HG03558 (cell line): ENCODE measurements around the gene FSD2.
"Not testable (repeated sequence)": the region's sequence is repeated elsewhere in the genome, so short reads cannot be mapped to it uniquely, and the experiment has no call there.

Experiments
- ATAC-seq: cut with Tn5 transposase; IDR thresholded peaks from one replicate; pipeline ENCODE4 v1.9.1; 2021; ENCODE audit warnings: moderate number of reproducible peaks; ENCODE audit not compliant: unreplicated experiment; ENCODE audit errors: extremely low read depth

The FSD2 gene

GRCh38 chr15:82831894-82832600, 26.2 kb upstream of the FSD2 start:
- no peak for ATAC-seq

DNA sequence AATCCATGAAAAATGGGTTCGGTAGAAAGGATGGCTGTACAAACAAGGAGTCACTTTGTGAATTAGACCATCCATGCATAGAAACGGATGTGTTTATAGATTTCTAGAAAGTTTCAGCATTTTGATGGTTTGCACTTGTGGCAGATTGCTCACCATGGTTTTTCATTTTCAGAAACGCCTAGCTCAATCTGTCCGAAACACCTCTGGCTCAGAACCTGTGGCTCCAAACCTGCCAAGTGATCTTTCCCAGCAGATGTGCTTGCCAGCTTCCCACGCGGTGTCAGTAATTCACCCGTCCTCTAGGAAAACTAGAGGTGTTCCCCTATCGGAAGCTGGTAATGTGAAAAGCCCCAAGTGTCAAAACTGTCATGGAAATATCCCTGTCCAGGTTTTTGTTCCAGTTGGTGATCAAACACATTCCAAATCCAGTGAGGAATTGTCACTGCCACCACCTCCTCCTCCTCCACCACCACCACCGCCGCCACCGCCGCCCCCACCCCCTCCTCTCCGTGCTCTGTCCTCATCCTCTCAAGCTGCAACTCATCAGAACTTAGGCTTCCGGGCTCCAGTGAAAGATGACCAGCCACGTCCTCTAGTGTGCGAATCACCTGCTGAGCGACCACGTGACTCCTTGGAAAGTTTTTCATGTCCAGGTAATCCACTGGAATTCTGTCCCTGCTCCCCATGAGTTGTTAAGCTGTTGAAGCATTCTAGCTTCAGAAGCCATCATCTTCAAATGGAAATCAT, 24.7 kb upstream of the FSD2 start:
- no peak for ATAC-seq

GRCh38 chr15:82829234-82829633, 23.4 kb upstream of the FSD2 start:
- no peak for ATAC-seq

DNA sequence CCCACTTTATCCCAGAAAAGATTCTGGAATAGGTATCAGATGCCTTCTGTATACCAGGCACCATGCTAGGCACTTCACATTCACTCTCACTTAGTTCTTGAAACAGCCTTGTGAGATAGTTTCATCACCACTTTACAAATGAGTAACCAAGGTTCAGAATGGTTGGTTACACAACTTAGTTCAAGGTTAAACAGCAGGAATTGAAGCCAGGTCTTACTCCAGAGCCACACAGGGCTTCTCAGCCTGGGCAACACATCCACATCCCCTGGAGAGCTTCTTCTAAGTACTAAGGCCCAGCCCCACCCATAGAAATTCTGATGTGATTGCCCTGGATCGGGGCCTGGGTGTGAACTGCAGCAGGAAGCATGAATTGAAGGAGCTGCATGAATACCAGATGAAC, 22.2 kb upstream of the FSD2 start:
- no peak for ATAC-seq

DNA sequence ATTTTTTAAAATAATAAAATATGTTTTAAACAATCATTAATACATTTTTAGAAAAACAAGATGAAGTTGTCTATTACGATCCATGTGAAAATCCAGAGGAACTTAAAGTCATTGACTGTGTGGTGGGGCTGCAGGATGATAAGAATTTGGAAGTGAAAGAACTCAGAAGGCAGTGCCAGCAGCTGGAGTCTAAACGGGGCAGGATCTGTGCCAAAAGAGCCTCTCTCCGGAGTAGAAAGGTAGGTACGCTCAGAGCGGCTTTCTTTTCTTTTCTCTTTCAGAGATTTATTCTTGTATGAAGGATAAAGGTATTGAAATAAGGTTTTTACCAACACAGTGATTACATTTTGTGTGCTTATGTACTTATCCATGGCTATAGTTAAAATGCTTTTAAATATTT, 17.2 kb upstream of the FSD2 start:
- ATAC-seq: no peak

GRCh38 chr15:82821851-82822250, 16.0 kb upstream of the FSD2 start:
- ATAC-seq: not testable (repeated sequence)

- ATAC-seq: not testable (repeated sequence)
Measured at GRCh38 chr15:82821396-82821795, 15.5 kb upstream of the FSD2 start.

DNA sequence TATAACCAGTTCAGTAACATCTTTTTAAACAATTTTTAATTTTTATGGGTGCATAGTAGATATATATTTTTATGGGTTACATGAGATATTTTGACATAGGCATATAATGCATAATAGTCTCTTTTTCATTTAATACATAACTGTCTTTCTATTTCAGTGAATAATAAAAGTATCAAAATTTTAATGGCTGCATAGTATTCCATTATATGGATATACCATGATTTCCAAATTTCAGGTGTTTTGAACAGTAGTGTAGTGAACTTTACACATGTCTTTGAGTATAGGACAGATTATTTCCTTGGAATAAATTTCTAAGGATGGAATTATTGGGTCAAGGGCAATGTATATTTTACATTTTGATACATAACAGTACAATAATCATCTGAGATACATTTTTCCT, 14.3 kb upstream of the FSD2 start:
- no peak for ATAC-seq

DNA sequence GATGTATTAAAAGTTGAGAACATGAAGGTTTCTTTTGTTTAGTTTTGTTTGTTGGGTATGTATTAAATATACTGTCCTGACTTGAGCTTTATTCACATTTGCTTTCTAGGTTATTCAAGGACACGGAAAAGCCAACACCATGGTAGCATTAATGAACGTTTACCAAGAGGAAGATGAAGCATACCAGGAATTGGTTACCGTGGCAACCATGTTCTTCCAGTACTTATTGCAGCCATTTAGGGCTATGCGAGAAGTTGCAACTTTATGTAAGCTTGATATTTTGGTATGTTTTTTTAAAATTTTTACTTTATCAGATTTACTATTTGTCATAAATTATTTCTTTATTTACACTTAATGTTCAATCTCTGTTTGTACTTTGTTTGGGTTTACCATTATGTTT, 7.1 kb upstream of the FSD2 start:
- no peak for ATAC-seq

- no peak for ATAC-seq
Measured at GRCh38 chr15:82810890-82811426, 5.1 kb upstream of the FSD2 start.

DNA sequence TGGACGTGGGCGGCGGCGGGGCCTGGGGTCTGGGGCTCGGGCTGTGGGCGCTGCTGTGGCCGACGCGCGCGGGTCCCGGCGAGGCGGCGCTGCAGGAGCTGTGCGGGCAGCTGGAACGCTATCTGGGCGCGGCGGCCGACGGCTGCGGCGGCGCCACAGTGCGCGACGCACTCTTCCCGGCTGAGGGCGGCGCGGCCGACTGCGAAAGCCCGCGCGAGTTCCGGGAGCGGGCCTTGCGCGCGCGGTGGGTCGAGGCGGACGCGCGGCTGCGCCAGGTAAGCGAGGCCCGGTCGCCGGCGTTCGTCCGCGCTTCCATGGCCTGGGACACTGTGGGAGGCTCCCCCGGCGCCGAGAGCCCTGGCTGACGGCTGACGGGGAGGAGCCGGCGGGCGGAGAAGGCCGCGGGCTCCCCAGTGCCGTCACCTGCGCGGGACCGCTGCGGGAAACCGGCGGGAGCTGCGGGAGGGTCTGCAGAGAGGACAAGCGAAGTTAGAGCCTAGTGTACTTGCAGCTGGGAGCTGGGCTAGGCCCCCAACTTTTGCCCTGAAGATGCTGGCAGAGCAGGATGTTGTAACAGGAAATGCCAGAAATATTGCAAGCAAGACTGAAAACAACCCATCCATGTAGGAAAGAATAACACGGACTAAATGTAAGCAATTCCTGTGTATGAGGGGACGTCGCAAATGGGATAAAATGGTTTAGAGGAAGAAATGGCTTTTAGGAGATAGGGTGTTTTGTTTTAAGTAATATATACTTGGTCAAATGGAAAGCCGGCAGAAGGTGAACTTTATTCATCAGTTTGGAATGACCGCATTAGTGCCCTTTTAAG, 4.4 kb upstream of the FSD2 start:
- peak; percentile 1 for ATAC-seq

DNA sequence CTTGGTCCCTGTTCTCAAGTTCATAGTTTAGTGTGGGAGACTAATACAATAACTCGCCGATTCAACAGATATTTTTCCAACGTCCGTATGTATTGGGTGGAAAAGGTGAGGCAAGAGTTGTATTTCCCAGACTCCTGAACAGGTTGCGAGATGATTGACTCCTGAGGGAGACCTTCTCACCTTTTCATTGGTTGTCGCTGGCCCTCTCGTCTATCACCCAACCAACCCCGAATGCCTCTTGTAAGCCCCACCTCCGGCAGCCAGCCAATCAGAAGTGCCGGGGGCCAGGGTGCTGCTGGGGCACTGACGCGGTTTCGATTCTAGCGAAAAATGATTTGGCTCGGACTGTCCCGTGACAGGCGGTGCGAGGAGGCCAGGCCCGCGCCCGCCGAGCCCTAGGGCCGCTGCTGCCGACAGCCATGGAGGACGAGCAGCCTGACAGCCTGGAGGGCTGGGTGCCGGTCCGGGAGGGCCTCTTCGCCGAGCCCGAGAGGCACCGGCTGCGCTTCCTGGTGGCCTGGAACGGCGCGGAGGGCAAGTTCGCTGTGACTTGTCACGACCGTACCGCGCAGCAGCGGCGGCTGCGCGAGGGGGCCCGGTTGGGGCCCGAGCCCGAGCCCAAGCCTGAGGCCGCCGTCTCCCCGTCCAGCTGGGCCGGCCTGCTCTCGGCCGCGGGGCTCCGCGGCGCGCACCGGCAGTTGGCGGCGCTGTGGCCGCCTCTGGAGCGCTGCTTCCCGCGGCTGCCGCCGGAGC, 3.6 kb upstream of the FSD2 start, which contains the start of gene WHAMM:
WHAMM (plus strand) TSS at position 321 of the 753 bp plus-strand sequence; CDS start at position 420, 99 bp downstream.
- ATAC-seq: peak; percentile 56

- ATAC-seq: no peak
Measured at GRCh38 chr15:82808634-82809041, 2.8 kb upstream of the FSD2 start.

GRCh38 chr15:82807920-82808633, 2.2 kb upstream of the FSD2 start:
- no peak for ATAC-seq

GRCh38 chr15:82804575-82804949, 1.3 kb downstream of the FSD2 start:
- no peak for ATAC-seq

DNA sequence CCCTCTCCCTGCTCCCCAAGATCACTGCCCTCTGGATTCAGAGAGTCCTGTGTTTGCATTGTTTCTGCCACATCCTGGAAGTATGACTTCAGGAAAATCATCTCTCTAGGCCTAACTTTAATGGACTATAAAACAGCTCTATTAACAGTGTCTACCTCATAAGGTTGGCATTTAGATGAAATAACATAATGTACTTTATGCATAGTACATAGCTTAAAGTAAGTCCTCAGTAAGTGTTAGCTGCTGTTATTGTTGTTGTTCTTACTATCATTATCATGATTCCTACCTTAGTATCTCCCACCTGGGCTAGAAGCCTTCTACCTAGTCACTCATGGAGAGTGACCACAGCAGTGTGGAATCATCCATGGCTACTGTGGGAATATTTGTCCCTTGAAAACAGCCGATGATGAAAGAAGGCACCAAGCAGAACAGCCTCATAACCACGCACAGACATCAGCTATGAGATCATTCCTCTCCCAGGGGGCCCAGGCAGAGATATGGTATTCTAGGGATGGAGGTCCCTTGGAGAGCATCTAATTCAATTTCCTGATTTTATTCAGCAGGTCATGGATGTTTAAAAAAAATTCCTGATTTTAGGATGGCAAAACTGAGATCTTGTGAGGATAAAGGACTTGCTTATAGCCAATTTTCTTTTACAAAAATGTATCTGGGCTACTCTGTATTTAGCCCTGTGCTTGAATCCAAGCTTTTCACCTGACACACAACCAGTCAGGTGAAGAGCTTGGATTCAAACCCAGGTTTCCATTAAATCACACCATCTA, 1.9 kb downstream of the FSD2 start:
- ATAC-seq: no peak

DNA sequence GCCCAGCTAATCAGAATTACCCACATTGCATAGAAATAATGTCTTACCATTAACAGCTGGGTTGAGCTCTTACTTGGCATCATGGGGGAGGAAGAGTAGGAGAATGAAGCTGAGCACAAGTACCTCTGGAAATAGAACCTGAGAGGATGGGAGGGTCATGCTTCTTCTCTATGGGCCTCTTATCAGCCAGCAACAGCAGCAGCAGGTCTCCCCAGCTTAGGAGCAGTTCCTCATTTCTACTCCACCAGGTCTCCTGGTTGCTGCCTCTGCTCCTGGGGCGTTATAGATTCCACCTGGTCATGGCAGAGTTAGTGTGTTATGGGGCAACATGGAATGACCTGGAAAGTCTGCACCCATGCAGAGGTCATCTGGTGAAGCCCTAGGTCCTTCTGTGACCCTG, 3.4 kb downstream of the FSD2 start:
- no peak for ATAC-seq

DNA sequence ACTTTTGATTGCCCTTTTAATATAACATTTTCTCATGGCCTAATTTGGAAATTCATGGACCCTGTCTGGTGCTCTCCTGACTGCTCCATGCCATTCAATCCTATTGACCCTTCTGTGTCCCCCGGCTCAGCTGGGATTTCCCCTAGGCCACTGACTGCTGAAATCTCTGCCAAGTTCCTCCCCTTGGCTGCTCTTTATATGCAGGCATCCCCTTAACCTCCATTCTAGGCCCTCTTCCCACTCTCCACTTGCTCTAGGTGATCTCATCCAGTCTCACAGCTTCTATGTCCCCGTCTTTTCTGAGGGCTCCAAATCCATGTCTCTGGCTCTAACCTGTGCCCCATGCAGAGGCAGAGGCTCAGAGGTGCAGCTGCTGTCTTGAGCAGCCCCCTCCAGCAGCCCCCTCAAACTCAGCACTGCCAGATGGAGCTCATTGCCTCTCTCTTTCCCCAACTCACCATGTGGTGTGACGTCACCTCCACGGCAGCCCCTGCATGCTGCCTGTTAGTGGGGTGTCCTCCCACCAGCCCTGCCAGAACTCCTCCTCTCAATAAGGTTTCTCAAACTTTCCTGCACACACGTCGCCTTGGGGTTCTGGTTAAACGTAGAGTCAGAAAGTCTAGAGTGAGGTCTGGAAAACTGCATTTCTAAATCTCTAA, 6.6 kb downstream of the FSD2 start:
- no peak for ATAC-seq
